H1 (cell line): ENCODE results near the gene TMEM132A. TPM values are rescaled to one million over a fixed set of nuclear protein-coding genes. Genes with fewer than 3 reads are reported as not detected.

Source experiments
- ASH2L ChIP-seq: fragments of 200-600, 300-600 bp; sonication (generic); IDR thresholded peaks from one replicate; pipeline ENCODE4 v1.7.1; 2017; ENCODE audit warnings: low read length
- JUN ChIP-seq: IDR thresholded peaks from 2 replicates; pipeline ENCODE4 v1.6.1; 2011; ENCODE audit warnings: low read depth, mild to moderate bottlenecking, improper control_type of control experiment, low read length
- KDM5A ChIP-seq: fragments of 200-600 bp; IDR thresholded peaks from 2 replicates; pipeline ENCODE4 v1.7.1; 2012; ENCODE audit warnings: mild to moderate bottlenecking, low read length, inconsistent platforms, mixed read lengths
- SP1 ChIP-seq: IDR thresholded peaks from 2 replicates; pipeline ENCODE4 v1.6.1; 2011; ENCODE audit warnings: low read depth, low read length
- TAF7 ChIP-seq: optimal IDR thresholded peaks from 2 replicates; pipeline ENCODE3; 2011; ENCODE audit warnings: low read depth, mild to moderate bottlenecking, inconsistent platforms, low read length, moderate library complexity, borderline replicate concordance
- polyA plus RNA-seq, 7 experiments: library from polyadenylated mRNA; depleted of rRNA in 3 of 7; stranded (reverse) in 5 of 7; unstranded in 2 of 7; fragments of >200 nt in 5 of 7; fragments of 200-250 nt in 2 of 7; gene quantifications; 1 replicate in 5 of 7; 2 replicates in 1 of 7; 4 replicates in 1 of 7; pipeline versions ENCODE4 v1.2.1 to v1.2.3, GENCODE V29; 2011 to 2013; ENCODE audit warnings: missing spikeins in 2 of 7, mixed read lengths in 2 of 7
- total RNA-seq: library from RNA; stranded (reverse); fragmentation: NEBNext Ultra II Directional; extraction: Animal tissue kit (Norgen Biotek cat#: 25700); gene quantifications from 2 replicates; pipeline ENCODE4 v1.2.1, GENCODE V29; 2021
- TF ChIP-seq, protein P1 (sequence below): IDR thresholded peaks from 2 replicates; pipeline ENCODE4 v1.6.1; 2012; ENCODE audit warnings: inconsistent platforms

TMEM132A gene
- total and polyA plus RNA-seq, 2 of the 8 experiments (the other 6 are each of a cell fraction or from before 2014, with no cell fraction given), result 46.6 to 97.9 TPM

DNA sequence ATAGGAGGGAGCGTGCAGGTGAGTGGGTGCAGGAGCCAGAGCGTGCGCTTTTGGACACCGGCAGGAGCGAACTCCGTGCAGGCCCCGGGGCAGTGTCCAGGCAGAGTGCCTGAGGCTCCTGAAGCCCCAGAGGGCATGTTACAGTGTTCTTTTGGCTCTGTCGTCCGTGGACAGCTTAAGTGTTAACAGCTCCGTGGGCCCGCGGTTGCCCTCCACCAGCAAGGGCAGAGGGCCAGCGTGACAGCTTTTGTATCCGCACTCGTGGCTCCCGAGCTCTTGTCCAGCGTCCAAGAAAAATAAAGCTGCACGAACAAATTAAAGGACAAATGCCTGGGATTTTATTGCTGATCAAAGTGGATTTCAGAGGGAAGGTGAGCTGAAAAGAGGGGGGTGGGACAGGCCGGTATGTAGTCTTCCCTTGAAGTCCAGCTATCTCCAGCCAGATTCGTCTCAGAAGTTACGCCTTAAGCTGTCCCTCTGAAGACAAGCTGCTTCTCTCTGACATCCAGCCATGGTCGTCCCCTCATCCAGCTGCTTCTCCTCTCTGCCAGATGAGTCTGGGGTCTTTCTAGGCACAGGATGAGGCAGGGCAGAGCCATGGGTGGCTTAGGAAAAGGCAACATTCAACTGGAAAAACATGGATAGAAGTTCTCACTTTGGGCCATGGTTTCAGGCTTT, 11.3 kb upstream of the TMEM132A start (continued):
- no peak for TF ChIP-seq SP1
- TF ChIP-seq KDM5A, result no peak
- no peak for TF ChIP-seq ASH2L
- no peak for TF ChIP-seq JUN
- no peak for TF ChIP-seq TAF7
- TF ChIP-seq, protein P1, sequence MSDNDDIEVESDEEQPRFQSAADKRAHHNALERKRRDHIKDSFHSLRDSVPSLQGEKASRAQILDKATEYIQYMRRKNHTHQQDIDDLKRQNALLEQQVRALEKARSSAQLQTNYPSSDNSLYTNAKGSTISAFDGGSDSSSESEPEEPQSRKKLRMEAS, result no peak
